PC-3 (cell line): ENCODE data around the gene NKX1-1. TPM values are rescaled to one million over a fixed set of nuclear protein-coding genes. Genes with fewer than 3 reads are reported as not detected.
"Not testable (repeated sequence)": the region's sequence is repeated elsewhere in the genome, so short reads cannot be mapped to it uniquely, and the experiment has no call there.

ENCODE experiments used
- ATAC-seq: fragments of 200-7000 bp; cut with Tn5 transposase; 2 replicates; pipeline ENCODE4 v1.9.1; 2020; ENCODE audit warnings: mild to moderate bottlenecking, moderate library complexity
- BruUV-seq: library from RNA; stranded (reverse); fragments of 400-500 nt; replicated peaks from 2 replicates; lab custom pipeline; 2021; lab: Mats Ljungman, UMichigan
- CTCF ChIA-PET: fragments of 300-600 bp; sonication (Branson Sonifier 250); formaldehyde crosslinking; loops from one replicate; lab custom pipeline; 2022; ENCODE audit warnings: antibody characterized with exemption; lab: Charles Lee
- POLR2A ChIA-PET: fragments of 300-600 bp; sonication (Branson Sonifier 250); formaldehyde crosslinking; loops from one replicate; lab custom pipeline; 2022; ENCODE audit warnings: antibody characterized with exemption; ENCODE audit not compliant: unreplicated experiment; lab: Charles Lee
- DNase-seq: peaks from one replicate; pipeline ENCODE4 v3.0.0-alpha.2; 2015
- H2AFZ ChIP-seq: fragments of 300-600 bp; sonication (generic); 2 replicates; pipeline ENCODE4 v1.6.0; 2016; ENCODE audit warnings: antibody characterized with exemption, low read length
- H3F3A ChIP-seq: fragments of 300-600 bp; sonication (generic); one replicate; pipeline ENCODE4 v1.6.0; 2017; ENCODE audit warnings: antibody characterized with exemption, low read length, control low read depth, mild to moderate bottlenecking; ENCODE audit not compliant: unreplicated experiment
- H3K27ac ChIP-seq: fragments of 300-600 bp; sonication (generic); 2 replicates; pipeline ENCODE4 v1.5.1; 2016; ENCODE audit warnings: mild to moderate bottlenecking, low read length
- H3K27me3 ChIP-seq: fragments of 300-600 bp; sonication (generic); 2 replicates; pipeline ENCODE4 v1.6.1; 2016; ENCODE audit warnings: low read length, mixed read lengths
- H3K36me3 ChIP-seq: fragments of 300-600 bp; sonication (generic); 2 replicates; pipeline ENCODE4 v1.6.1; 2016; ENCODE audit warnings: low read depth, mixed run types, low read length, mixed read lengths
- H3K4me1 ChIP-seq: fragments of 300-600 bp; sonication (generic); 2 replicates; pipeline ENCODE4 v1.5.1; 2016; ENCODE audit warnings: low read length; ENCODE audit not compliant: insufficient read depth
- H3K4me2 ChIP-seq: fragments of 300-600 bp; sonication (generic); 2 replicates; pipeline ENCODE4 v1.6.0; 2016; ENCODE audit warnings: low read length
- H3K4me3 ChIP-seq: fragments of 300-600 bp; sonication (generic); 2 replicates; pipeline ENCODE4 v1.5.1; 2016; ENCODE audit warnings: mild to moderate bottlenecking, low read length, mixed read lengths
- H3K79me2 ChIP-seq: fragments of 300-600 bp; sonication (generic); 2 replicates; pipeline ENCODE4 v1.6.1; 2017; ENCODE audit warnings: low read length, mixed read lengths
- H3K9ac ChIP-seq: fragments of 300-600 bp; sonication (generic); 2 replicates; pipeline ENCODE4 v1.6.0; 2016; ENCODE audit warnings: mild to moderate bottlenecking, low read length
- H3K9me2 ChIP-seq: fragments of 300-600 bp; sonication (generic); replicated peaks from 2 replicates; pipeline ENCODE4 v1.6.1; 2016; ENCODE audit warnings: mixed run types, low read length, mixed read lengths
- H3K9me3 ChIP-seq: fragments of 300-600 bp; sonication (generic); 2 replicates; pipeline ENCODE4 v1.6.1; 2016; ENCODE audit warnings: low read length, mixed read lengths
- H4K20me1 ChIP-seq: fragments of 300-600 bp; sonication (generic); 2 replicates; pipeline ENCODE4 v1.6.1; 2016; ENCODE audit warnings: low read length, mixed read lengths
- EZH2 ChIP-seq: fragments of 300-600 bp; sonication (generic); IDR thresholded peaks from one replicate; pipeline ENCODE4 v1.6.1; 2017; ENCODE audit warnings: antibody characterized with exemption, mild to moderate bottlenecking, low read length; ENCODE audit not compliant: unreplicated experiment
- EZH2phosphoT487 ChIP-seq: fragments of 300-600 bp; sonication (generic); IDR thresholded peaks from 2 replicates; pipeline ENCODE4 v1.6.1; 2018; ENCODE audit warnings: mild to moderate bottlenecking, antibody characterized with exemption, low read length, borderline replicate concordance
- intact Hi-C: fragments of 100-400 bp; cut with micrococcal nuclease; formaldehyde crosslinking; loops from 2 replicates; pipeline ENCODE4 v1.9.0; 2023
- total RNA-seq: library from RNA; depleted of rRNA; stranded (reverse); fragments of >200 nt; gene quantifications from 2 replicates; pipeline ENCODE4 v1.2.3, GENCODE V29; 2014
- TF ChIP-seq, protein P1 (sequence below): fragments of 300-600 bp; sonication (generic); conservative IDR thresholded peaks from 2 replicates; pipeline ENCODE4 v1.5.1; 2017; ENCODE audit warnings: antibody characterized with exemption, low read depth, mild to moderate bottlenecking, low read length

Gene NKX1-1
- total RNA-seq, 1 experiment from 2014 or later, result not detected

DNA sequence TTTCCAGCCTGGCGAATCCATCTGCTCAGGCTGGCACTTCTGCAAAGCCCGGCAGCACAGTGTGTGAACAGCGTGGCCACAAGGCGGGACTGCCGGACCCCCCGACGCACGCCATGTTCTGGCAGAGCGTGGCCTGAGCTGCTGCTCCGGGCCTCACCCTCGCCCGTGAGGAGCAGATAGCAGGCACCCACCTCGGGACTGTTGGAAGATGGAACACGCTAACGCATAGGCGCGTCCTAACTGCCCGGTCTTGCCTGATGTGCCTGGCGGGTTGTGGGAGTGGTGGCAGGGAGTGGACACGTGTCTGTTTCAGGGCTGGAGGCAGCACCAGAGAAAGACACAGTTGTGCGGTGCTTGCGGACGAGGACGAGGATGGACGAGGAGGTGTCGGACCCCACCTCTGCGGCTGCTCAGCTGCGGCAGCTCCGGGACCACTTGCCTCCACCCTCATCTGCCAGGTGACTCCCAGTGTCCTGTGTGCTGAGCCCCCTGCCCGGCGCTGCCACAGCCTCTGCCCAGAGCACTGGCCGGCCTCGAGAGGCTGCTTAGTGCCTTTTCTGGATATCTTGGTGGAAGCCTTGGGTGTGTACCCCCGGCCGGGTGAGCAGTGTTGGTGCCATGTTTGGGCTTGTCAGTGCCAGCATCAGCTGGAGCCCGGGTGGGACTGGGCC is 31.1 kb downstream of the NKX1-1 start:
- Histone ChIP-seq H2AFZ (no peak overlapping the region), H3K27me3 (no peaks in the 10 kb centered on the region), H3K27ac (no peak overlapping the region), H3K4me2 (no peak overlapping the region), H3F3A (no peaks in the 10 kb centered on the region), H3K4me1 (no peaks in the 10 kb centered on the region), H3K79me2 (no peaks in the 10 kb centered on the region), H3K9ac (no peak overlapping the region), H3K36me3 (no peaks in the 10 kb centered on the region), H3K9me3 (no peaks in the 10 kb centered on the region), H4K20me1 (no peaks in the 10 kb centered on the region), H3K9me2 (no peaks in the 10 kb centered on the region), H3K4me3 (no peak overlapping the region)
- no peak for DNase-seq
- BruUV-seq, result no TSS peak
- ChIA-PET POLR2A (no interaction called here), CTCF (no interaction called here)
- no peak for ATAC-seq
- TF ChIP-seq EZH2phosphoT487 (no peak), EZH2 (no peak)
- TF ChIP-seq, protein P1, sequence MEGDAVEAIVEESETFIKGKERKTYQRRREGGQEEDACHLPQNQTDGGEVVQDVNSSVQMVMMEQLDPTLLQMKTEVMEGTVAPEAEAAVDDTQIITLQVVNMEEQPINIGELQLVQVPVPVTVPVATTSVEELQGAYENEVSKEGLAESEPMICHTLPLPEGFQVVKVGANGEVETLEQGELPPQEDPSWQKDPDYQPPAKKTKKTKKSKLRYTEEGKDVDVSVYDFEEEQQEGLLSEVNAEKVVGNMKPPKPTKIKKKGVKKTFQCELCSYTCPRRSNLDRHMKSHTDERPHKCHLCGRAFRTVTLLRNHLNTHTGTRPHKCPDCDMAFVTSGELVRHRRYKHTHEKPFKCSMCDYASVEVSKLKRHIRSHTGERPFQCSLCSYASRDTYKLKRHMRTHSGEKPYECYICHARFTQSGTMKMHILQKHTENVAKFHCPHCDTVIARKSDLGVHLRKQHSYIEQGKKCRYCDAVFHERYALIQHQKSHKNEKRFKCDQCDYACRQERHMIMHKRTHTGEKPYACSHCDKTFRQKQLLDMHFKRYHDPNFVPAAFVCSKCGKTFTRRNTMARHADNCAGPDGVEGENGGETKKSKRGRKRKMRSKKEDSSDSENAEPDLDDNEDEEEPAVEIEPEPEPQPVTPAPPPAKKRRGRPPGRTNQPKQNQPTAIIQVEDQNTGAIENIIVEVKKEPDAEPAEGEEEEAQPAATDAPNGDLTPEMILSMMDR, result no peak
- intact Hi-C loops, result no loop called here

DNA sequence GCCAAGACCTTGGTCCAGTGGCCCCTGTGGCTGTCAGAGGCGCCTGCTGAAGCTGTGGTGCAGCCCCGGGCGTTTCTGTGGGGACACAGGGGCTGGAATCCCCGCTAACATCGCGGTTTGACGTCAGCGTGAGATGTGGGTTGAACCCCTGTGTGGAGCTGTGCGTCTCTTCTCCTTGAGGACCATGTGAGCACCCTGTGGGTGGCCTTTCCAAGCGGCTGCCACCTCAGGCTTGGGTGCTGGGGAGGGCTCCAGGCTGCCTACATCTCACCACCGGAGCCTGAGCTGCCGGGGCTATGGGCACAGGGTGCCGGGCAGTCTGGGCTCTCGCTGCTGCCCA is 31.6 kb downstream of the NKX1-1 start:
- no peaks in the 10 kb centered on the region for H3K9me2 ChIP-seq
- no peaks in the 10 kb centered on the region for H3F3A ChIP-seq
- no peak overlapping the region for H2AFZ ChIP-seq
- H3K4me3 ChIP-seq, result no peak overlapping the region
- no peak for TF ChIP-seq EZH2phosphoT487
- TF ChIP-seq EZH2, result no peak
- TF ChIP-seq, protein P1, result no peak
- no peak overlapping the region for H3K4me2 ChIP-seq
- no peaks in the 10 kb centered on the region for H3K4me1 ChIP-seq
- no peak overlapping the region for H3K27ac ChIP-seq
- no peaks in the 10 kb centered on the region for H3K9me3 ChIP-seq
- BruUV-seq, result no TSS peak
- H3K9ac ChIP-seq, result no peak overlapping the region
- POLR2A ChIA-PET, result no interaction called here
- DNase-seq (no peak), ATAC-seq (no peak)
- no peaks in the 10 kb centered on the region for H3K36me3 ChIP-seq
- intact Hi-C loops, result no loop called here
- CTCF ChIA-PET, result no interaction called here
- no peaks in the 10 kb centered on the region for H3K27me3 ChIP-seq
- no peaks in the 10 kb centered on the region for H3K79me2 ChIP-seq
- H4K20me1 ChIP-seq, result no peaks in the 10 kb centered on the region

DNA sequence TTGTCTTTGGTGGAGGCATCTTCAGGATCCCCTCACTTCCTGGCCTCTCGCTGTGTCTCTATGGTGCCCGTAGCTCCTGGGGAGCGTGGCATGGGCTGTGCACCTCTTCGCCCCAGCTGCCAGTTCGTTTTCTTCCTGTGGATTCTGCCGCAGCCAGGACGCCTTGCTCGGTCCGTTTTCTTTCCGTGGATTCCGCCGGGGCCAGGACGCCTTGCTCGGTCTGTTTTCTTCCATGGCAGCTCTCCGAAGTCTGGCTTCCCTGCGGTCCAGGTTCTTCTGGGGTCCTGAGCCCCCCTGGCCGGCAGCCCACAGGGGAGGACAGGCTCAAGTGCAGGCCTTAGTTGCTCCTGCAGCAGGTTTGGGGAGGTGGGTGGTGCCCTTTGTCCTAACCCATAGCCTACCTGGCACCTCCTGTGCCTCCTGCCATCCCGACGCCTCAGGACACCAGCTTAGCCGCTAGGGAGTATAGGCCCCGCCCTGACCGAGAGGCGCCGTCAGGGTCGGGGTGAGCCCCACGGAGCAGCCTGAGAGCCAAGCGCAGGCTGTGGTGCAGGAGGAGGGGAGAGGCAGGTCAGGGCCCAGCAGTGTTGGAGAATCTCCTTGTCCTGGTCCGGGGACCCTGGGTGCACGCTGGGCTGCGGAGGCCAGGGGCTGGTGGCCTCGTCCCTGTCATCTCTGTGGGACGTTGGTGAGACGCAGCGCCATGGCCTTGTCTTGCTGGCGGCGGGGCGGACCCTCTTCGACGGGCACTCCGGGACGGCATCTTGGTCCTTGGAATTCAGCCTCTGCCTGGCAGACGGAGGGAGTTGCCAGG is 32.1 kb downstream of the NKX1-1 start:
- BruUV-seq, result no TSS peak
- no peaks in the 10 kb centered on the region for H3K36me3 ChIP-seq
- H3K4me2 ChIP-seq, result no peak overlapping the region
- no peaks in the 10 kb centered on the region for H3K9me2 ChIP-seq
- CTCF ChIA-PET, result no interaction called here
- no peak overlapping the region for H3K4me3 ChIP-seq
- H3K9me3 ChIP-seq, result no peaks in the 10 kb centered on the region
- H2AFZ ChIP-seq, result no peak overlapping the region
- no peak overlapping the region for H3K27ac ChIP-seq
- no peak for DNase-seq
- no peaks in the 10 kb centered on the region for H3K79me2 ChIP-seq
- POLR2A ChIA-PET, result no interaction called here
- ATAC-seq, result no peak
- H3F3A ChIP-seq, result no peaks in the 10 kb centered on the region
- no peaks in the 10 kb centered on the region for H3K4me1 ChIP-seq
- no peaks in the 10 kb centered on the region for H3K27me3 ChIP-seq
- TF ChIP-seq EZH2phosphoT487 (no peak), EZH2 (no peak)
- TF ChIP-seq, protein P1, result no peak
- H3K9ac ChIP-seq, result no peak overlapping the region
- intact Hi-C loops, result no loop called here
- H4K20me1 ChIP-seq, result no peaks in the 10 kb centered on the region

DNA sequence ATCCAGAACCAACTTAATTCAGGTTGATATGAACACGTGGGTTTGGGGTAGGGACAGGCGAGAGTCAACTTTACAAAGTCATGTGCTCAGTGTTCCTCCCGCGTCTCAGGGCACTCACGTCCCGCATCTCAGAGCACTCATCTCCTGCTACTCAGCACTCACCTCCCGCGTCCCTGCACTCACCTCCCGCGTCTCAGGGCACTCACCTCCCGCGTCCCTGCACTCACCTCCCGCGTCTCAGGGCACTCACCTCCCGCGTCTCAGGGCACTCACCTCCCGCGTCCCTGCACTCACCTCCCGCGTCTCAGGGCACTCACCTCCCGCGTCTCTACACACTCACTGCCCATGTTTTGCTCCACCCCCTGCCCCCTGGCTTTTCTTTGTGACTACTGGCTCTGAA is 33.7 kb downstream of the NKX1-1 start:
- DNase-seq, BruUV-seq, H3K4me1 ChIP-seq, intact Hi-C loops, H2AFZ ChIP-seq, H3K4me2 ChIP-seq, POLR2A ChIA-PET, H3K36me3 ChIP-seq, H3F3A ChIP-seq, CTCF ChIA-PET, H3K9me2 ChIP-seq, H3K9me3 ChIP-seq, H3K4me3 ChIP-seq, H3K9ac ChIP-seq, H3K27me3 ChIP-seq, H3K79me2 ChIP-seq, H4K20me1 ChIP-seq, H3K27ac ChIP-seq, ATAC-seq: not testable (repeated sequence)
